Neural cell (in vitro differentiated cells): ENCODE measurements around the gene NCOA5.

Source experiments
- EP300 ChIP-seq: fragments of 450-650 bp; conservative IDR thresholded peaks from 2 replicates; pipeline ENCODE4 v1.6.1; 2014; ENCODE audit warnings: antibody characterized with exemption, mild to moderate bottlenecking, moderate library complexity; ENCODE audit not compliant: poor library complexity, severe bottlenecking
- EZH2 ChIP-seq: fragments of 200-600, 300-800 bp; shearing (Covaris generic), sonication (generic); IDR thresholded peaks from 2 replicates; pipeline ENCODE4 v1.6.1; 2014; ENCODE audit warnings: antibody characterized with exemption, low read length, borderline replicate concordance, mild to moderate bottlenecking; ENCODE audit not compliant: insufficient read depth, poor library complexity, severe bottlenecking
- POLR2AphosphoS5 ChIP-seq: IDR thresholded peaks from 2 replicates; pipeline ENCODE4 v1.6.1; 2012
- RAD21 ChIP-seq: fragments of 450-650 bp; conservative IDR thresholded peaks from 2 replicates; pipeline ENCODE4 v1.6.1; 2014; ENCODE audit warnings: antibody characterized with exemption, mild to moderate bottlenecking, moderate library complexity
- REST ChIP-seq: IDR thresholded peaks from 2 replicates; pipeline ENCODE4 v1.6.1; 2012; ENCODE audit warnings: borderline replicate concordance
- TAF1 ChIP-seq: IDR thresholded peaks from 2 replicates; pipeline ENCODE4 v1.6.1; 2012; ENCODE audit warnings: low read depth
- TF ChIP-seq, protein P1 (sequence below): fragments of 450-650 bp; IDR thresholded peaks from 2 replicates; pipeline ENCODE4 v1.5.1; 2014; ENCODE audit warnings: antibody characterized with exemption, mild to moderate bottlenecking, moderate library complexity; ENCODE audit not compliant: poor library complexity, severe bottlenecking

DNA sequence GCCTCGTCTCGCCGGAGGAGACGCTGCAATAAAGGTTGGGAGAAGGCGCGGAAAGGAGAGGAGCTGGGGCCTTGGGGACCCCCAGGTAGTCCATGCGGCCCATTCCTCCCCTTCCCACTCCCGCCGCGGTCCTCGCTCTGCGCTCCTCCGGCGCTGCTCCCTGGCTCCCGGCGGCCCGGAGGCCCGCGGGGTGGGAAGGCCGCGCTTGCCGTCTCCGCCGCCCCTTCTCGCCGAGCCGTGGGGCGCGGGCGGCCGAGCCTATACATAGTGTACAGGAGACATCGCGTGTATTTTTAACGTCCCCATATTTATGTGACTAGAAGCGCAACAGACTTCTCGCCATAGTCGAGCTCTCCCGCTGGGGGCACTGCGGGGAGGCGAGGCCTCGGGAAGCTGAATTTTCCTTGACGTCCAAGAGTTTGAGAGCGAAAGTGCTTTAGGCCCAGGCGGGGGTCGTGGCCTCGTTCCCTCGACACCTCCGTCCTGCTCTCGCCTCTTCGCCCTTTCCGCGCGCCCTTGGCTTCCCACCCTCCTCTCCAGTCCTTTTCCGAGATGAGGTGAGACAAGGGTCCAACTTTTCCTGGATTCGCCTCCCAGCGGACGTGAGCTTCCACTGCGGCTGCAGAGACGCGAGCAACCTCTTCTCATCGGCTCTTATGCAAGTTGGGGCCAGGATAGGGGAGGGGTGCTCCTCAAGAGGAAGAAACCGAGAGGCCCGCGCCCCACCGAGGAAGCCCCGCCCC is 31.7 kb downstream of the NCOA5 start:
- TF ChIP-seq, protein P1, sequence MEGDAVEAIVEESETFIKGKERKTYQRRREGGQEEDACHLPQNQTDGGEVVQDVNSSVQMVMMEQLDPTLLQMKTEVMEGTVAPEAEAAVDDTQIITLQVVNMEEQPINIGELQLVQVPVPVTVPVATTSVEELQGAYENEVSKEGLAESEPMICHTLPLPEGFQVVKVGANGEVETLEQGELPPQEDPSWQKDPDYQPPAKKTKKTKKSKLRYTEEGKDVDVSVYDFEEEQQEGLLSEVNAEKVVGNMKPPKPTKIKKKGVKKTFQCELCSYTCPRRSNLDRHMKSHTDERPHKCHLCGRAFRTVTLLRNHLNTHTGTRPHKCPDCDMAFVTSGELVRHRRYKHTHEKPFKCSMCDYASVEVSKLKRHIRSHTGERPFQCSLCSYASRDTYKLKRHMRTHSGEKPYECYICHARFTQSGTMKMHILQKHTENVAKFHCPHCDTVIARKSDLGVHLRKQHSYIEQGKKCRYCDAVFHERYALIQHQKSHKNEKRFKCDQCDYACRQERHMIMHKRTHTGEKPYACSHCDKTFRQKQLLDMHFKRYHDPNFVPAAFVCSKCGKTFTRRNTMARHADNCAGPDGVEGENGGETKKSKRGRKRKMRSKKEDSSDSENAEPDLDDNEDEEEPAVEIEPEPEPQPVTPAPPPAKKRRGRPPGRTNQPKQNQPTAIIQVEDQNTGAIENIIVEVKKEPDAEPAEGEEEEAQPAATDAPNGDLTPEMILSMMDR, result peak; percentile 61
- TF ChIP-seq EP300 (no peak), POLR2AphosphoS5 (no peak), RAD21 (peak; percentile 48), REST (no peak), TAF1 (no peak), EZH2 (no peak)
